HepG2 (cell line): ENCODE results near the gene EFNA2. TPM values are rescaled to one million over a fixed set of nuclear protein-coding genes. Genes with fewer than 3 reads are reported as not detected.

ENCODE experiments used
- AKNA ChIP-seq: sonication (generic); formaldehyde crosslinking; IDR thresholded peaks from 2 replicates; pipeline ENCODE4 v1.4.0; 2020; ENCODE audit warnings: missing genetic modification reagents, borderline replicate concordance
- GABPB1 ChIP-seq: IDR thresholded peaks from 2 replicates; pipeline ENCODE4 v1.6.1; 2016; ENCODE audit warnings: mild to moderate bottlenecking, missing genetic modification reagents, moderate library complexity, missing compliant biosample characterization
- HNRNPL ChIP-seq: fragments of 200-400 bp; formaldehyde crosslinking; IDR thresholded peaks from 2 replicates; pipeline ENCODE4 v1.6.1; 2017; ENCODE audit warnings: mild to moderate bottlenecking, low read depth, low read length
- HOMEZ ChIP-seq: IDR thresholded peaks from 2 replicates; pipeline ENCODE4 v1.6.1; 2016; ENCODE audit warnings: low read depth
- MLLT10 ChIP-seq: sonication (generic); formaldehyde crosslinking; IDR thresholded peaks from 2 replicates; pipeline ENCODE4 v1.4.0; 2020; ENCODE audit warnings: missing genetic modification reagents
- NFE2L1 ChIP-seq: sonication (generic); formaldehyde crosslinking; IDR thresholded peaks from 2 replicates; pipeline ENCODE4 v1.4.0; 2020; ENCODE audit warnings: missing genetic modification reagents, mild to moderate bottlenecking, borderline replicate concordance
- SNAPC4 ChIP-seq: sonication (generic); formaldehyde crosslinking; IDR thresholded peaks from 2 replicates; pipeline ENCODE4 v1.4.0; 2020; ENCODE audit warnings: mild to moderate bottlenecking, missing genetic modification reagents
- SSRP1 ChIP-seq: IDR thresholded peaks from 2 replicates; pipeline ENCODE4 v1.6.1; 2016; ENCODE audit warnings: control low read depth
- TBP ChIP-seq: sonication (generic); formaldehyde crosslinking; IDR thresholded peaks from 2 replicates; pipeline ENCODE4 v1.5.0; 2020; ENCODE audit warnings: missing genetic modification reagents
- TBX3 ChIP-seq: fragments of 450-650 bp; IDR thresholded peaks from 2 replicates; pipeline ENCODE4 v1.6.1; 2017; ENCODE audit warnings: antibody characterized with exemption, mild to moderate bottlenecking, inconsistent platforms, borderline replicate concordance
- XRCC5 ChIP-seq: fragments of 200-400 bp; formaldehyde crosslinking; optimal IDR thresholded peaks from 2 replicates; pipeline ENCODE3; 2017; ENCODE audit warnings: mild to moderate bottlenecking, low read length
- ZFP36L2 ChIP-seq: sonication (generic); formaldehyde crosslinking; IDR thresholded peaks from 2 replicates; pipeline ENCODE4 v1.4.0; 2020; ENCODE audit warnings: missing genetic modification reagents
- ZFY ChIP-seq: sonication (generic); formaldehyde crosslinking; IDR thresholded peaks from 2 replicates; pipeline ENCODE4 v1.4.0; 2020; ENCODE audit warnings: missing genetic modification reagents
- ZNF256 ChIP-seq: sonication (generic); formaldehyde crosslinking; conservative IDR thresholded peaks from 2 replicates; pipeline ENCODE4 v1.4.0; 2020; ENCODE audit warnings: missing genetic modification reagents
- ZNF484 ChIP-seq: sonication (generic); formaldehyde crosslinking; IDR thresholded peaks from 2 replicates; pipeline ENCODE4 v1.5.1; 2020; ENCODE audit warnings: mild to moderate bottlenecking, low read depth, missing genetic modification reagents, borderline replicate concordance
- ZNF580 ChIP-seq: IDR thresholded peaks from 2 replicates; pipeline ENCODE4 v1.6.1; 2016; ENCODE audit warnings: low read depth, borderline replicate concordance
- polyA plus RNA-seq, 8 experiments: library from polyadenylated mRNA; depleted of rRNA in 3 of 8; stranded (reverse) in 7 of 8; unstranded in 1 of 8; fragments of >200 nt; fragmentation: Illumina TruSeq in 4 of 8; extraction: Trizol in 4 of 8; gene quantifications; 2 replicates each; pipeline versions ENCODE4 v1.2.1 to v1.2.3, GENCODE V29; 2011 to 2016; ENCODE audit warnings: low read depth in 4 of 8, missing spikeins in 1 of 8, mixed read lengths in 1 of 8; ENCODE audit not compliant: insufficient read depth in 1 of 8
- total RNA-seq, 5 experiments: library from RNA; depleted of rRNA; stranded (reverse); fragments of >200 nt; fragmentation: Illumina TruSeq; extraction: Trizol; gene quantifications; 2 replicates each; pipeline ENCODE4 v1.2.3, GENCODE V29; 2016; ENCODE audit warnings: low read depth in 1 of 5

Gene EFNA2
- total and polyA plus RNA-seq, 2 of the 13 experiments (the other 11 are each of a cell fraction or from before 2014, with no cell fraction given) = 6.0 to 9.9 TPM

- TF ChIP-seq ZFY (CRISPR knock-in tag) (peak; percentile 38), ZFP36L2 (CRISPR knock-in tag) (no peak), GABPB1 (CRISPR knock-in tag) (peak; percentile 35; the same call in 1 of the 2 replicates), TBP (CRISPR knock-in tag) (no peak), XRCC5 (peak; percentile 29), ZNF580 (CRISPR knock-in tag) (no peak), AKNA (CRISPR knock-in tag) (no peak), ZNF256 (CRISPR knock-in tag) (no peak), TBX3 (no peak), SNAPC4 (no peak), HOMEZ (CRISPR knock-in tag) (no peak), MLLT10 (CRISPR knock-in tag) (no peak), SSRP1 (no peak), ZNF484 (CRISPR knock-in tag) (no peak), NFE2L1 (CRISPR knock-in tag) (no peak), HNRNPL (0 out of 2 replicates have a peak, but pooled peaks have one; percentile 26)
These were observed 1.9 kb downstream of the EFNA2 start (continued) for GRCh38 chr19:1287354-1288225.
